ENCODE measurements around the gene LYL1. TPM values are rescaled to one million over a fixed set of nuclear protein-coding genes. Genes with fewer than 3 reads are reported as not detected.

Gene LYL1
- total and polyA plus RNA-seq, 2 donors (not counting 3 experiments of a cell fraction or from before 2014, with no cell fraction given): 74.4 to 87.3 TPM

- H3K4me1 ChIP-seq (ENCODE audit: control insufficient read depth, extremely low read depth, insufficient read depth, low read length): peaks cover 13% of the 10 kb centered on the region
- H3K27ac ChIP-seq (ENCODE audit: insufficient read depth, low read depth, low read length): peak overlapping the region; percentile 60
- H3K27me3 ChIP-seq (ENCODE audit: control insufficient read depth in 2 of 2, insufficient read depth in 2 of 2, low read length in 2 of 2): no peaks in the 10 kb centered on the region
- H3K4me3 ChIP-seq (replicated peaks in 1 of 3; ENCODE audit: insufficient read depth in 1 of 3, low read depth in 1 of 3, low read length in 3 of 3): peak overlapping the region; percentile 64 to 82 (median 78)
- peaks cover 42% of the 10 kb centered on the region for H3K79me2 ChIP-seq (ENCODE audit: control insufficient read depth, insufficient read depth, low read length)
- ChIA-PET POLR2A (no interaction called here), CTCF (interaction anchor here (4.3 kb wide), 1 partner anchor 11 kb away, joined by 24 read pairs; no protein-coding TSS in a partner anchor)
- TF ChIP-seq GATA2 (IDR thresholded peaks at IDR 0.05; ENCODE audit: insufficient read depth, insufficient read length, low read depth, low read length) (no peak), POLR2AphosphoS5 (IDR thresholded peaks at IDR 0.05; ENCODE audit: insufficient read depth, low read depth, low read length) (no peak), FOS (IDR thresholded peaks at IDR 0.05; ENCODE audit: borderline replicate concordance, insufficient read depth, low read length) (no peak), EZH2 (IDR thresholded peaks at IDR 0.05; ENCODE audit: borderline replicate concordance, low read depth, low read length, severe bottlenecking) (no peak), CTCF (IDR thresholded peaks at IDR 0.05; ENCODE audit: extremely low read depth in 1 of 2, insufficient read depth in 1 of 2, low read depth in 1 of 2, low read length in 2 of 2) (no peak), MAX (IDR thresholded peaks at IDR 0.05; ENCODE audit: insufficient read depth, insufficient read length) (no peak), MYC (IDR thresholded peaks at IDR 0.05; ENCODE audit: low read depth, low read length) (no peak), JUN (IDR thresholded peaks at IDR 0.05; ENCODE audit: borderline replicate concordance, insufficient read depth, insufficient read length, low read depth) (no peak), POLR2A (IDR thresholded peaks at IDR 0.05; ENCODE audit: low read depth, low read length) (no peak)
- no TSS peak for BruUV-seq (replicated peaks)
- H3K9me1 ChIP-seq (replicated peaks; ENCODE audit: control insufficient read depth, extremely low read depth, insufficient read depth, low read length): no peaks in the 10 kb centered on the region
- FAIRE-seq (no peak), DNase-seq (ENCODE audit: low read depth, low spot score) (no peak)
- intact Hi-C loops (cut with micrococcal nuclease) (loop anchor here (1.0 kb wide), 3 partner anchors 14 to 146 kb away; partner anchors contain the start of gene LYL1), dilution Hi-C loops (cut with MboI; ENCODE audit: extremely low pct_ligation_motif_present, low sequenced_read_pairs) (no loop called here)
- H3K36me3 ChIP-seq (ENCODE audit: control insufficient read depth in 2 of 2, extremely low read depth in 1 of 2, insufficient read depth in 2 of 2, low read length in 2 of 2): peaks cover 0 to 7% of the 10 kb centered on the region in 2 experiments
- no peak overlapping the region for H2AFZ ChIP-seq (ENCODE audit: low read depth, low read length)
- no peaks in the 10 kb centered on the region for H3K9me3 ChIP-seq (replicated peaks; ENCODE audit: control insufficient read depth, insufficient read depth, low read length)
- H3K4me2 ChIP-seq (ENCODE audit: insufficient read depth, low read length): peak overlapping the region; percentile 61
- peak overlapping the region; percentile 80 for H3K9ac ChIP-seq (replicated peaks; ENCODE audit: extremely low read depth, insufficient read depth, low read length)
- no peaks in the 10 kb centered on the region for H4K20me1 ChIP-seq (replicated peaks; ENCODE audit: control insufficient read depth, extremely low read depth, insufficient read depth, low read length)
These were observed 13.3 kb upstream of the LYL1 start for GRCh38 chr19:13115936-13116281.

Measured in endothelial cell of umbilical vein (primary cell).